Mesendoderm (in vitro differentiated cells): ENCODE results near the gene VRK2.
"Not testable (repeated sequence)": the region's sequence is repeated elsewhere in the genome, so short reads cannot be mapped to it uniquely, and the experiment has no call there.

Source experiments
- DNase-seq: peaks from one replicate; pipeline ENCODE4 v3.0.0; 2013
- H2AK5ac ChIP-seq: 2 replicates; pipeline ENCODE4 v1.6.1; 2013; ENCODE audit warnings: low read length, inconsistent platforms
- H2BK120ac ChIP-seq: 2 replicates; pipeline ENCODE4 v1.6.1; 2013; ENCODE audit warnings: low read depth, mild to moderate bottlenecking, low read length, moderate library complexity, mixed read lengths
- H2BK15ac ChIP-seq: replicated peaks from 2 replicates; pipeline ENCODE4 v1.6.1; 2013; ENCODE audit warnings: low read depth, mild to moderate bottlenecking, moderate library complexity
- H2BK5ac ChIP-seq: 2 replicates; pipeline ENCODE4 v1.6.1; 2013; ENCODE audit warnings: low read length, inconsistent platforms
- H3K18ac ChIP-seq: 2 replicates; pipeline ENCODE4 v1.6.1; 2013; ENCODE audit warnings: mild to moderate bottlenecking, low read length, mixed read lengths
- H3K23ac ChIP-seq: one replicate; pipeline ENCODE4 v1.6.1; 2013; ENCODE audit warnings: low read length
- H3K27ac ChIP-seq: 2 replicates; pipeline ENCODE4 v1.5.1; 2013; ENCODE audit warnings: low read depth, mild to moderate bottlenecking, inconsistent platforms, low read length, moderate library complexity
- H3K27me3 ChIP-seq: 2 replicates; pipeline ENCODE4 v1.6.1; 2013; ENCODE audit warnings: low read length, control low read depth, mild to moderate bottlenecking, inconsistent platforms; ENCODE audit not compliant: insufficient read depth, poor library complexity
- H3K36me3 ChIP-seq: 2 replicates; pipeline ENCODE4 v1.6.1; 2013; ENCODE audit warnings: low read length, inconsistent platforms; ENCODE audit not compliant: control insufficient read depth, insufficient read depth
- H3K4ac ChIP-seq: one replicate; pipeline ENCODE4 v1.6.1; 2013; ENCODE audit warnings: low read depth, mild to moderate bottlenecking, low read length, moderate library complexity
- H3K4me1 ChIP-seq: 2 replicates; pipeline ENCODE4 v1.6.1; 2013; ENCODE audit warnings: low read depth, low read length, inconsistent platforms; ENCODE audit not compliant: control insufficient read depth
- H3K4me2 ChIP-seq: 2 replicates; pipeline ENCODE4 v1.6.1; 2013; ENCODE audit warnings: low read length
- H3K4me3 ChIP-seq: 2 replicates; pipeline ENCODE4 v1.5.1; 2013; ENCODE audit warnings: mild to moderate bottlenecking, low read length
- H3K56ac ChIP-seq: one replicate; pipeline ENCODE4 v1.6.1; 2013; ENCODE audit warnings: low read length
- H3K79me1 ChIP-seq: 2 replicates; pipeline ENCODE4 v1.6.1; 2013; ENCODE audit warnings: low read length, inconsistent platforms
- H3K79me2 ChIP-seq: 2 replicates; pipeline ENCODE4 v1.6.1; 2013; ENCODE audit warnings: mild to moderate bottlenecking, low read length; ENCODE audit not compliant: control insufficient read depth, insufficient read depth
- H3K9ac ChIP-seq: 2 replicates; pipeline ENCODE4 v1.6.1; 2013; ENCODE audit warnings: low read length, inconsistent platforms
- H4K5ac ChIP-seq: one replicate; pipeline ENCODE4 v1.6.1; 2013; ENCODE audit warnings: low read length
- H4K8ac ChIP-seq: one replicate; pipeline ENCODE4 v1.6.1; 2013; ENCODE audit warnings: low read depth, mild to moderate bottlenecking, control low read depth, low read length, moderate library complexity
- WGBS: extraction: QIAGEN DNeasy Blood & Tissue Kit; methylation state at CpG from one replicate; pipeline ENCODE4 v1.1.7; 2013; ENCODE audit warnings: low lambda C conversion rate, missing lambda C conversion rate; ENCODE audit not compliant: insufficient coverage; ENCODE audit errors: extremely low coverage; 5-methylcytosine and 5-hydroxymethylcytosine counted together

Gene VRK2

DNA sequence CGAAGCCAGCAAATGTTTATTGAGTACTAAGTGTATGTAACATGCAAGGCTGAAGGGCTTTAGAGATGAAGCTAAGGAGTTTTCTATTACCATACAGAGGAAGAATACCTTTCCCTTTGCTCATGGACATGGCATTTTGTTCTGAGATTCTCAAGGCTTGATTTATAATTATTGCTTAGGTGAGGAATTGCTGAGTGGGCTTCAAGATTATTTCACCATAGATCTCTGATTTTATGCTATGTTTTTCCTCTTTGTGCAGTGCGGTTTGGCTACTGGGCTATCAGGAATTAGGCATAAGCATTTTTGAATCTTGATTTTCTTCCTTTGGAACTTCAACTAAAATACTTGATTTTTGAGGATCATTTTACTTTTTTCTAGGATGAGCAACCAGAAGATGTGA is 42.5 kb downstream of the VRK2 start:
- Histone ChIP-seq H2AK5ac (no peak overlapping the region), H3K4ac (no peak overlapping the region), H4K5ac (no peak overlapping the region), H3K4me2 (no peak overlapping the region), H2BK15ac (no peak overlapping the region), H3K9ac (no peak overlapping the region), H3K27ac (no peak overlapping the region), H2BK120ac (no peak overlapping the region), H3K4me1 (no peaks in the 10 kb centered on the region), H3K56ac (no peak overlapping the region), H3K27me3 (no peaks in the 10 kb centered on the region), H3K18ac (no peak overlapping the region), H3K4me3 (no peak overlapping the region), H4K8ac (no peak overlapping the region), H2BK5ac (no peak overlapping the region), H3K23ac (no peak overlapping the region), H3K79me1 (no peaks in the 10 kb centered on the region), H3K36me3 (no peaks in the 10 kb centered on the region), H3K79me2 (no peaks in the 10 kb centered on the region)
- WGBS: no CpG with 5 or more reads among the region's 2 CpGs
- DNase-seq: no peak

DNA sequence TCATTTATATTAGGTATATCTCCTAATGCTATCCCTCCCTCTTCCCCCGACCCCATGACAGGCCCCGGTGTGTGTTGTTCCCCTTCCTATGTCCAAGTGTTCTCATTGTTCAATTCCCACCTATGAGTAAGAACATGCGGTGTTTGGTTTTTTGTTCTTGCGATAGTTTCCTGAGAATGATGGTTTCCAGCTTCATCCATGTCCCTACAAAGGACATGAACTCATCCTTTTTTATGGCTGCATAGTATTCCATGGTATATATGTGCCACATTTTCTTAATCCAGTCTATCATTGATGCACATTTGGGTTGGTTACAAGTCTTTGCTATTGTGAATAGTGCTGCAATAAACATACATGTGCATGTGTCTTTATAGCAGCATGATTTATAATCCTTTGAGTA is 46.2 kb downstream of the VRK2 start:
- not testable (repeated sequence) for H2BK5ac ChIP-seq, H2AK5ac ChIP-seq, H2BK120ac ChIP-seq, H3K4me3 ChIP-seq, DNase-seq, H3K9ac ChIP-seq, H3K4ac ChIP-seq, H3K4me1 ChIP-seq, H2BK15ac ChIP-seq, H3K27me3 ChIP-seq, H3K4me2 ChIP-seq, H3K56ac ChIP-seq, H4K8ac ChIP-seq, H3K79me1 ChIP-seq, H3K18ac ChIP-seq, H3K79me2 ChIP-seq, H3K36me3 ChIP-seq, H3K27ac ChIP-seq, H3K23ac ChIP-seq, H4K5ac ChIP-seq
- WGBS: no CpG with 5 or more reads among the region's 4 CpGs

DNA sequence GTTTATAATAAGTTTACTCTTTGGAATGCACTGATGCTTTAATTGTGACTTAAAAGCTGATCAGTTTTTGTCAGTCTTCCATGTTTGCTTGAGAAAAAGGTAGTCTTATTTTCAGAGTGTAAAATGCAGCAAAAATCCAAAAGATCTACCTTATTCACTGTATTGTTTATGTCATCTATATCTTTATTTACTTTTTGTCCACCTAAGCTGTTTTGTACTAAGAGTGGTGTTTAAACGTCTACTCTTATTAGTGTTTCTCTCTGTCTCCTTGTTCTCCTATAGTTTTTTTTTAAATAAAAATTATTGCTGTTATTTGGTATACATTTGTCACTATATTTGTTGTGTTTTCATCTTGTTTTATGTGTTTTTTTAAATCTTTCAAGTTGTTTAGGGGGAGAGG is 50.4 kb downstream of the VRK2 start:
- Histone ChIP-seq H3K79me1 (no peaks in the 10 kb centered on the region), H3K36me3 (no peaks in the 10 kb centered on the region), H3K9ac (no peak overlapping the region), H3K4me3 (no peak overlapping the region), H3K4me2 (no peak overlapping the region), H3K27ac (no peak overlapping the region), H2BK5ac (no peak overlapping the region), H4K8ac (no peak overlapping the region), H3K56ac (no peak overlapping the region), H3K79me2 (no peaks in the 10 kb centered on the region), H3K4me1 (no peaks in the 10 kb centered on the region), H4K5ac (no peak overlapping the region), H3K27me3 (no peaks in the 10 kb centered on the region), H2BK120ac (no peak overlapping the region), H3K23ac (no peak overlapping the region), H3K18ac (no peak overlapping the region), H2AK5ac (no peak overlapping the region), H3K4ac (no peak overlapping the region), H2BK15ac (no peak overlapping the region)
- WGBS: no CpG with 5 or more reads among the region's 1 CpG
- DNase-seq: no peak

DNA sequence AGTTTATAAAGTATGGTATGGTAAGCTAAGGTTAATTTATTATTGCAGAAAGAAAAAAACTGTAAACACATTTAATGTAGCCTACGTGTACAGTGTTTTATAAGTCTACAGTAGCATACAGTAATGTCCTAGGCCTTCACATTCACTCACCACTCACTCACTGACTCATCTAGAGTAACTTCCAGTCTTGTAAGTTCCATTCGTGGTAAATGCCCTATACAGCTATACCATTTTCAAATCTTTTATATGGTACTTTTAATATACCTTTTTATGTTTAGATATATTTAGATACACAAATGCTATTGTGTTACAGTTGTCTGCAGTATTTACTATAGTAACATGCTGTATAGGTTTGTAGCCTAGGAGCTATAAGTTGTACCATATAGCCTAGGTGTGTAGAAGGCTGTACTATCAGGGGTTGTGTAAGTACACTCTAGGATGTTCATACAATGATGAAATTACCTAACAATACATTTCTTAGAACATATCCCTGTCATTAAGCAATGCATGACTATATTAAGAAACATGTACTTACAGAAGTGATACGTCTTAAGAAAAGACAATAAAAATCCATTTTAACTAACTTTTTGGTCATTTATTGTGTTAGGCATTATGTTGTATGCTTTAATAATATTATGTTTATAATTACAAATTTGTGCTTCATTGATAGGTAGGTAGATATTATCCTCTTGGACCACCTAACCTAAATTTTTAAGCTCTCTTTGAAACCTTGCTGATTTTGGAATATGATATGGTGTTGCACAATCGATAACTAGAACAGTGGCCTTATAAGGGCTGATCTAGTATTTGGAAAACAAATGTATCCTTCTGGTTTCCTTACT is 51.9 kb downstream of the VRK2 start:
- Histone ChIP-seq H2BK15ac (no peak overlapping the region), H4K5ac (no peak overlapping the region), H3K18ac (no peak overlapping the region), H3K9ac (no peak overlapping the region), H2BK5ac (no peak overlapping the region), H3K36me3 (no peaks in the 10 kb centered on the region), H3K79me2 (no peaks in the 10 kb centered on the region), H3K27ac (no peak overlapping the region), H3K79me1 (no peaks in the 10 kb centered on the region), H3K27me3 (no peaks in the 10 kb centered on the region), H4K8ac (no peak overlapping the region), H3K4me3 (no peak overlapping the region), H3K23ac (no peak overlapping the region), H2AK5ac (no peak overlapping the region), H3K4ac (no peak overlapping the region), H3K4me2 (no peak overlapping the region), H2BK120ac (no peak overlapping the region), H3K4me1 (no peaks in the 10 kb centered on the region), H3K56ac (no peak overlapping the region)
- no CpG with 5 or more reads among the region's 4 CpGs for WGBS
- DNase-seq: no peak

DNA sequence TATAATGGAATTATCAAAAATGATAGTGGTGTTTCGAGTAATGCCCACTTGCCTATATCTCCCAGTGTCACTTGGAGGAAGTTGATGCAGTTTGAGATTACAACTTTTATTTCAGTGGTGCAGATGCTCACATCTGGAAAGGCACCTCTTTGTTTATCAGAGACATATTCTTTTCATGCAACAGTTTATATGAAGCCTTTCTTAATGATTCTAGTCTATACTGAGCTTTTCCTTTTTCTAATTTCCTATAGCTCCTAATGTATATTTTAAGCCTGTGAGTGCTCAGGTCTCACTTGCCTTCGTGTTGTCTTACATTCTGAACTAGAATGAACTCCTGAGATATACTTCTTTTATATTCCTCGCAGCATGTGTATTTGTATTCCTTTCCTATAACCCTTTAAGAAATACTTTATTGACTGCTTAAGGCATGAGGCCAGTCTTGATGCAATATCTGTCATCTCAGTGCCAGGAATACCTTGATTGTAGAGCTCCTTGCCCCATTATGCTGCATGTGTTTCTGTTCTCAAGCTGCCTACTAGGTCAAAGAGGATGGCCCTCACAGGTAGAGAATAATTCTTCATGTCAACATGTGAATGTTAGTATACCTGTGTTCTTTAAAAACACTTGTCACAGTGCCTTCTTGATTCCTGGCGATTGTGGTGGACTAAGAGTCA is 52.6 kb downstream of the VRK2 start:
- no peaks in the 10 kb centered on the region for H3K79me2 ChIP-seq
- no peak overlapping the region for H3K56ac ChIP-seq
- no peaks in the 10 kb centered on the region for H3K4me1 ChIP-seq
- H3K27me3 ChIP-seq: no peaks in the 10 kb centered on the region
- no peak overlapping the region for H3K4ac ChIP-seq
- H4K8ac ChIP-seq: no peak overlapping the region
- H4K5ac ChIP-seq: no peak overlapping the region
- no peaks in the 10 kb centered on the region for H3K36me3 ChIP-seq
- H2BK5ac ChIP-seq: no peak overlapping the region
- no peak overlapping the region for H3K18ac ChIP-seq
- H2BK120ac ChIP-seq: no peak overlapping the region
- no peaks in the 10 kb centered on the region for H3K79me1 ChIP-seq
- H3K27ac ChIP-seq: no peak overlapping the region
- H2BK15ac ChIP-seq: no peak overlapping the region
- no peak overlapping the region for H3K9ac ChIP-seq
- H3K4me2 ChIP-seq: no peak overlapping the region
- H3K4me3 ChIP-seq: no peak overlapping the region
- WGBS: no CpG with 5 or more reads among the region's 4 CpGs
- DNase-seq: no peak
- H3K23ac ChIP-seq: no peak overlapping the region
- no peak overlapping the region for H2AK5ac ChIP-seq
